ENCODE measurements around the gene NATD1.

- no peak for TF ChIP-seq CTCF (IDR thresholded peaks at IDR 0.05; ENCODE audit: borderline replicate concordance, extremely low read depth, low read length, poor library complexity, severe bottlenecking)
- TF ChIP-seq EZH2 (IDR thresholded peaks at IDR 0.05; ENCODE audit: borderline replicate concordance, low read depth, low read length, severe bottlenecking): no peak
These were observed 63.8 kb downstream of the NATD1 start for GRCh38 chr17:21189361-21189760.
